GM23248 (cell line): ENCODE data around the gene CEMIP2. TPM values are rescaled to one million over a fixed set of nuclear protein-coding genes. Genes with fewer than 3 reads are reported as not detected.

Experiments used
- DNase-seq: peaks from one replicate; pipeline ENCODE4 v3.0.0-alpha.2; 2015
- H2AFZ ChIP-seq: fragments of 200-600 bp; sonication (generic); 2 replicates; pipeline ENCODE4 v1.6.1; 2016; ENCODE audit warnings: antibody characterized with exemption
- H3F3A ChIP-seq: fragments of 200-600 bp; sonication (generic); 2 replicates; pipeline ENCODE4 v1.6.1; 2016; ENCODE audit warnings: mild to moderate bottlenecking, antibody characterized with exemption, mixed run types; ENCODE audit not compliant: insufficient read depth
- H3K27ac ChIP-seq: fragments of 200-600 bp; sonication (generic); 2 replicates; pipeline ENCODE4 v1.5.1; 2016; ENCODE audit warnings: mild to moderate bottlenecking
- H3K27me3 ChIP-seq: fragments of 200-600 bp; sonication (generic); replicated peaks from 2 replicates; pipeline ENCODE4 v1.6.1; 2016; ENCODE audit warnings: mild to moderate bottlenecking; ENCODE audit not compliant: insufficient read depth
- H3K36me3 ChIP-seq: fragments of 200-600 bp; sonication (generic); 2 replicates; pipeline ENCODE4 v1.6.1; 2016; ENCODE audit warnings: low read depth, mild to moderate bottlenecking
- H3K4me1 ChIP-seq: fragments of 200-600 bp; sonication (generic); 2 replicates; pipeline ENCODE4 v1.6.1; 2016; ENCODE audit warnings: mild to moderate bottlenecking; ENCODE audit not compliant: insufficient read depth
- H3K4me2 ChIP-seq: fragments of 200-600 bp; sonication (generic); one replicate; pipeline ENCODE4 v1.6.1; 2016; ENCODE audit warnings: mild to moderate bottlenecking; ENCODE audit not compliant: unreplicated experiment
- H3K4me3 ChIP-seq: fragments of 200-600 bp; sonication (generic); 2 replicates; pipeline ENCODE4 v1.5.1; 2016; ENCODE audit warnings: mild to moderate bottlenecking
- H3K79me2 ChIP-seq: fragments of 200-600 bp; sonication (generic); 2 replicates; pipeline ENCODE4 v1.6.1; 2016; ENCODE audit warnings: mild to moderate bottlenecking; ENCODE audit not compliant: insufficient read depth
- H3K9ac ChIP-seq: fragments of 200-600 bp; sonication (generic); 2 replicates; pipeline ENCODE4 v1.6.1; 2016; ENCODE audit warnings: mild to moderate bottlenecking
- H3K9me2 ChIP-seq: fragments of 200-600 bp; sonication (generic); 2 replicates; pipeline ENCODE4 v1.6.1; 2016; ENCODE audit warnings: mixed run types, mild to moderate bottlenecking, moderate library complexity; ENCODE audit not compliant: insufficient read depth
- H3K9me3 ChIP-seq: fragments of 200-600 bp; sonication (generic); one replicate; pipeline ENCODE4 v1.6.1; 2017; ENCODE audit warnings: low read depth
- H4K20me1 ChIP-seq: fragments of 200-600 bp; sonication (generic); 2 replicates; pipeline ENCODE4 v1.6.0; 2016; ENCODE audit not compliant: insufficient read depth
- EZH2 ChIP-seq: fragments of 200-600 bp; sonication (generic); IDR thresholded peaks from 2 replicates; pipeline ENCODE4 v1.6.1; 2018; ENCODE audit warnings: antibody characterized with exemption, mild to moderate bottlenecking; ENCODE audit not compliant: insufficient read depth, poor library complexity, severe bottlenecking
- EZH2phosphoT487 ChIP-seq: fragments of 200-600 bp; sonication (generic); IDR thresholded peaks from 2 replicates; pipeline ENCODE4 v1.6.1; 2018; ENCODE audit warnings: antibody characterized with exemption, moderate library complexity, mild to moderate bottlenecking, low read depth; ENCODE audit not compliant: insufficient read depth
- WGBS, 2 experiments: methylation state at CpG; one replicate each; pipeline ENCODE4 v1.1.6; 2015 to 2017; ENCODE audit warnings: low lambda C conversion rate in 2 of 2, low coverage in 1 of 2; ENCODE audit errors: missing lambda C conversion rate in 2 of 2; 5-methylcytosine and 5-hydroxymethylcytosine counted together
- in situ Hi-C: fragments of 300-500 bp; cut with MboI; formaldehyde crosslinking; loops from 2 replicates; pipeline ENCODE4 v1.15.0; 2020
- polyA plus RNA-seq: library from polyadenylated mRNA; unstranded; fragments of >200 nt; fragmentation: Nextera tagmentation; extraction: Ambion mirVana; gene quantifications from 2 replicates; pipeline ENCODE4 v1.2.1, GENCODE V29; 2016
- total RNA-seq: library from RNA; depleted of rRNA; stranded (reverse); fragments of >200 nt; shearing (Covaris generic); gene quantifications from 2 replicates; pipeline ENCODE4 v1.2.3, GENCODE V29; 2014

CEMIP2 gene
- total and polyA plus RNA-seq, 2 experiments from 2014 or later, result 12.7 to 40.4 TPM

DNA sequence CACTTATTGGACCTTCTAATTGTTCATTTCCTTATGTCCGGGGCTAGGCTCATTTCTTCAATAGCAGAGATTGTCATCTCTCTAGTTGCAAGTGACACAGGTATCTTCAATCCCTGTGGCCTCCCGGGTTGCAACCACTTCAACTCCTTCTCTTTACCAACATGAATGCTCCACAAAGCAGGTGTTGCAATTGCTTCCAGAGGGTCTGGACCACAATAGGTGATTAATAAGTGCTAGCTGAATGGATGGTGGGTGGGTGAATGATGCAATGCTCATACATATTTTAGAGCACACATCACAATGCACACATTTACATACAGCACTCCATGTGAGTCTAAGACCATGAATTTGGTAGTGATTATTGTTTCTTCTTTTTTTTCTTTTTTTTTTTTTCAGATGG is 2.6 kb downstream of the CEMIP2 start:
- Histone ChIP-seq H3K27ac (no peak overlapping the region), H2AFZ (no peak overlapping the region), H3K9me2 (no peaks in the 10 kb centered on the region), H3K36me3 (no peaks in the 10 kb centered on the region), H3K79me2 (peaks cover 62% of the 10 kb centered on the region), H4K20me1 (no peaks in the 10 kb centered on the region), H3K4me3 (0 out of 2 replicates have a peak overlapping the region, but pooled peaks have one; percentile 100), H3K4me1 (peaks cover 68% of the 10 kb centered on the region), H3F3A (peaks cover 53% of the 10 kb centered on the region), H3K4me2 (peak overlapping the region; percentile 87), H3K9me3 (no peaks in the 10 kb centered on the region), H3K27me3 (no peaks in the 10 kb centered on the region), H3K9ac (no peak overlapping the region)
- no peak for TF ChIP-seq EZH2
- TF ChIP-seq EZH2phosphoT487, result no peak
- in situ Hi-C loops, result no loop called here
- WGBS, 2 experiments, result 88 to 92% methylated on average over 2 of the region's 2 CpGs
- DNase-seq, result peak; percentile 43

DNA sequence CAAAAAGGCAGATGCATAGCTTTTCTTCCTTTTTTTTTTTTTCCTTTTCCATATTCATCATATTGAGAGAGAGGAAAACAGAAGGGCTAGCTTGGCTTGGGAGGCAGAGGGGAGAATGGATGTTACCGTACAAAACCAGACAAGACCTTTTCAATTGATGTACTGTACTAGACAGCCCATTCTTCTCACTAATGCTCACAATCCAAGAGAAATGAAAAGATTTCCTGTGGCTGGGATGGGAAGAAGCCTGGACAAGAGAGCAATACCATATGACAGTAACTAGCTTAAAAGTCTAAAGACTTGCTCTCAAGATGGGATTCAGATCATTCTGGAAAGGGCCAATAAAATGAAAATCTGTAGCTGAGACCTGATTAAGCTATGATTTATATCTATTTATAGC is 3.4 kb downstream of the CEMIP2 start:
- Histone ChIP-seq H3K27ac (no peak overlapping the region), H3K79me2 (peaks cover 70% of the 10 kb centered on the region), H4K20me1 (no peaks in the 10 kb centered on the region), H3K4me3 (peak overlapping the region; percentile 100), H3K27me3 (no peaks in the 10 kb centered on the region), H2AFZ (no peak overlapping the region), H3K9me3 (no peaks in the 10 kb centered on the region), H3K4me2 (peak overlapping the region; percentile 87), H3F3A (peaks cover 51% of the 10 kb centered on the region), H3K36me3 (no peaks in the 10 kb centered on the region), H3K4me1 (peaks cover 70% of the 10 kb centered on the region), H3K9me2 (no peaks in the 10 kb centered on the region), H3K9ac (no peak overlapping the region)
- 97 to 100% methylated on average over 1 of the region's 1 CpG for WGBS, 2 experiments
- in situ Hi-C loops, result no loop called here
- no peak for DNase-seq
- TF ChIP-seq EZH2phosphoT487, result no peak
- no peak for TF ChIP-seq EZH2

- no peaks in the 10 kb centered on the region for H3K36me3 ChIP-seq
- DNase-seq, result no peak
- TF ChIP-seq EZH2 (no peak), EZH2phosphoT487 (no peak)
- H3K9me2 ChIP-seq, result no peaks in the 10 kb centered on the region
- H2AFZ ChIP-seq, result no peak overlapping the region
- no peaks in the 10 kb centered on the region for H3K27me3 ChIP-seq
- no peaks in the 10 kb centered on the region for H4K20me1 ChIP-seq
- H3K4me1 ChIP-seq, result peaks cover 66% of the 10 kb centered on the region
- H3K27ac ChIP-seq, result peak overlapping the region; percentile 78
- peaks cover 48% of the 10 kb centered on the region for H3F3A ChIP-seq
- 74 to 75% methylated on average over 4 of the region's 4 CpGs for WGBS, 2 experiments
- peak overlapping the region; percentile 100 for H3K4me3 ChIP-seq
- no peaks in the 10 kb centered on the region for H3K9me3 ChIP-seq
- peaks cover 74% of the 10 kb centered on the region for H3K79me2 ChIP-seq
- H3K4me2 ChIP-seq, result peak overlapping the region; percentile 87
- H3K9ac ChIP-seq, result peak overlapping the region; percentile 38; the same call in 1 of the 2 replicates
- in situ Hi-C loops, result no loop called here
Measured at GRCh38 chr9:71764463-71764862, 3.9 kb downstream of the CEMIP2 start.

DNA sequence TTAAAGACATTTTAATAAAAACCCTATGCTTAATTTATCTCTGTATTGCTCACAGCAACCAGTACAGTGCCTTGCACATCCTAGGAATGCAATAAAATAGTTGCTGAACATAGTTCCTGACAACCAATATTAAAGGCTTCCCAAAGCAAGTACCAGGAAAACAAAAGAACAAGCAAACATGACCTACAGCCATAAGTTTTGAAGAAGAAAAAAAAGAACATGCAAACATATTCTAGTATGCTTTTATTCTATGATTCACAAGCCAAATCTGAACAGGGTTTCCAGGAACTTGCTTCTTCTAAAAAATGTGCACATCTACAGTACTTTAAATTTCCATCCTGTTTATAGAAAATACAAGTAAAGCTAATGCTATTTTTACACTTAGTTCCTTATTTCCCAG is 4.5 kb downstream of the CEMIP2 start:
- peak overlapping the region; percentile 87 for H3K4me2 ChIP-seq
- peak overlapping the region; percentile 78 for H3K27ac ChIP-seq
- H2AFZ ChIP-seq, result no peak overlapping the region
- peak; percentile 59 for DNase-seq
- no peaks in the 10 kb centered on the region for H3K36me3 ChIP-seq
- H3F3A ChIP-seq, result peaks cover 48% of the 10 kb centered on the region
- peak overlapping the region; percentile 100 for H3K4me3 ChIP-seq
- no peaks in the 10 kb centered on the region for H3K9me2 ChIP-seq
- no peaks in the 10 kb centered on the region for H3K27me3 ChIP-seq
- TF ChIP-seq EZH2phosphoT487 (no peak), EZH2 (no peak)
- H3K4me1 ChIP-seq, result peaks cover 66% of the 10 kb centered on the region
- H3K9ac ChIP-seq, result peak overlapping the region; percentile 38
- in situ Hi-C loops, result no loop called here
- peaks cover 80% of the 10 kb centered on the region for H3K79me2 ChIP-seq
- H4K20me1 ChIP-seq, result no peaks in the 10 kb centered on the region
- no peaks in the 10 kb centered on the region for H3K9me3 ChIP-seq
